Neutrophil (primary cell): ENCODE measurements around the gene CRYBB2.

Experiments
- H3K27ac ChIP-seq: fragments of 200-600 bp; sonication (generic); 2 replicates; pipeline ENCODE4 v1.5.1; 2016; ENCODE audit warnings: mild to moderate bottlenecking, moderate library complexity
- H3K27me3 ChIP-seq: fragments of 200-600 bp; sonication (generic); 2 replicates; pipeline ENCODE4 v1.6.0; 2016; ENCODE audit warnings: mild to moderate bottlenecking
- H3K36me3 ChIP-seq: fragments of 200-600 bp; sonication (generic); 2 replicates; pipeline ENCODE4 v1.5.1; 2017
- H3K4me1 ChIP-seq, 2 experiments: fragments of 200-600 bp in 1 of 2; sonication (generic) in 1 of 2; 1 replicate in 1 of 2; 2 replicates in 1 of 2; pipeline versions ENCODE4 v1.5.1 to v1.6.1; 2013 to 2016; ENCODE audit warnings: low read depth in 1 of 2, low read length in 1 of 2, mild to moderate bottlenecking in 1 of 2, moderate library complexity in 1 of 2; ENCODE audit not compliant: control insufficient read depth in 1 of 2, insufficient read depth in 1 of 2
- H3K4me3 ChIP-seq, 2 experiments: fragments of 200-600 bp in 1 of 2; sonication (generic) in 1 of 2; 1 replicate in 1 of 2; 2 replicates in 1 of 2; pipeline ENCODE4 v1.5.1; 2013 to 2016; ENCODE audit warnings: low read depth in 1 of 2, low read length in 1 of 2, mild to moderate bottlenecking in 1 of 2, moderate library complexity in 1 of 2
- H3K9me3 ChIP-seq: fragments of 200-600 bp; sonication (generic); 2 replicates; pipeline ENCODE4 v1.5.1; 2016
- CTCF ChIP-seq: fragments of 200-600 bp; sonication (generic); IDR thresholded peaks from 2 replicates; pipeline ENCODE4 v1.5.1; 2016; ENCODE audit warnings: antibody characterized with exemption

The CRYBB2 gene

DNA sequence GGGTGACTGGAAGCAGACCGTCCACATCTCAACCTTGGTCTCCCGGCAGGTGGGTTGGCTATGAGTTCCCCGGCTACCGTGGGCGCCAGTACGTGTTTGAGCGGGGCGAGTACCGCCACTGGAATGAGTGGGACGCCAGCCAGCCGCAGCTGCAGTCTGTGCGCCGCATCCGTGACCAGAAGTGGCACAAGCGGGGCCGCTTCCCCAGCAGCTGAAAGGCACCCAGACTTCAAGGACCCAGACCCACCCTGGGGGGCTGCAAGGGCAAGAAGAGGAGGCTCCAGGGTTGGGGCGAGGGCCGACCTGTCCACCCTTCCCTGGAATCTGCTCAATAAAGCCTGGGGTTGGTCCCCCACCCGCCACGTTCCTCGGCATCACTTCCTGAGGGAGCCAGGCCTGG, 12.4 kb upstream of the CRYBB2 start:
- Histone ChIP-seq H3K36me3 (no peaks in the 10 kb centered on the region), H3K9me3 (no peaks in the 10 kb centered on the region), H3K4me3 (no peak overlapping the region), H3K27ac (no peak overlapping the region), H3K4me1 (no peaks in the 10 kb centered on the region), H3K27me3 (no peaks in the 10 kb centered on the region)
- no peak for TF ChIP-seq CTCF

DNA sequence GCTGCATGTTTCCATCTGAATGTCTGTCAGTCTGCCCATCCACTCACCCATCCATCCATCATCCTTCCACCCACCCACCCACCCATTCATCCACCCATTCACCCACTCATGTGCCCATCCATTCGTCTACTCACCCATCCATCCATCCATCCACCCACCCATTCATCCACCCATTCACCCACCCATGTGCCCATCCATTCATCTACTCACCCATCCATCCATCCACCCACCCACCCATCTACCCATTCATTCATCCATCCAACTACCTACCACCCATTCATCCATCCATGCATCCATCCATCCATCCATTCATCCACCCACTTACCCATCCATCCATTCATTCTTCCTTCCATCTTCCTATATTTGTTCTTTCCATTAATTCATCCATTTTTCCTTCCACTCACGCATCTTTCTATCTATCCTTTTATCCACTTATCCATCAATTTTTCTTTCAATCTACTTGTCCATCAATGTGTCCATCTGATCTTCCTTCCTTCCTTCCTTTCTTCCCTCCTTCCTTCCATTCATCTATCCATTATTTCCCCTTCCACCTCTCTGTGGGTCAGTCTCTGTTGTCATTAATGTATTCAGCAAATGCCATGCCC, 11.8 kb upstream of the CRYBB2 start:
- no peak for TF ChIP-seq CTCF
- Histone ChIP-seq H3K27ac (no peak overlapping the region), H3K27me3 (no peaks in the 10 kb centered on the region), H3K9me3 (no peaks in the 10 kb centered on the region), H3K36me3 (no peaks in the 10 kb centered on the region), H3K4me3 (no peak overlapping the region), H3K4me1 (no peaks in the 10 kb centered on the region)

GRCh38 chr22:25208328-25208727, 11.1 kb upstream of the CRYBB2 start:
- H3K36me3 ChIP-seq, result no peaks in the 10 kb centered on the region
- H3K4me1 ChIP-seq, result no peaks in the 10 kb centered on the region
- no peaks in the 10 kb centered on the region for H3K9me3 ChIP-seq
- H3K4me3 ChIP-seq, result no peak overlapping the region
- no peak for TF ChIP-seq CTCF
- H3K27ac ChIP-seq, result no peak overlapping the region
- H3K27me3 ChIP-seq, result no peaks in the 10 kb centered on the region

- no peaks in the 10 kb centered on the region for H3K27me3 ChIP-seq
- TF ChIP-seq CTCF, result no peak
- no peaks in the 10 kb centered on the region for H3K9me3 ChIP-seq
Observed at GRCh38 chr22:25208743-25209505, 10.5 kb upstream of the CRYBB2 start.

GRCh38 chr22:25210793-25211192, 8.6 kb upstream of the CRYBB2 start:
- no peaks in the 10 kb centered on the region for H3K36me3 ChIP-seq
- H3K27me3 ChIP-seq, result no peaks in the 10 kb centered on the region
- no peaks in the 10 kb centered on the region for H3K9me3 ChIP-seq
- no peaks in the 10 kb centered on the region for H3K4me1 ChIP-seq
- no peak for TF ChIP-seq CTCF
- no peak overlapping the region for H3K27ac ChIP-seq
- no peak overlapping the region for H3K4me3 ChIP-seq

More at GRCh38 chr22:25208743-25209505, 10.5 kb upstream of the CRYBB2 start:
- no peak overlapping the region for H3K4me3 ChIP-seq
- no peaks in the 10 kb centered on the region for H3K36me3 ChIP-seq
- H3K27ac ChIP-seq, result no peak overlapping the region
- no peaks in the 10 kb centered on the region for H3K4me1 ChIP-seq
